Activated CD8-positive, alpha-beta T cell treated with anti-CD3 and anti-CD28 coated beads for 36 hours (primary cell): Measurements from ENCODE around the gene TMEM53. TPM values are rescaled to one million over a fixed set of nuclear protein-coding genes. Genes with fewer than 3 reads are reported as not detected.

Source experiments
- ATAC-seq: fragments of 200-7000 bp; cut with Tn5 transposase; one replicate; pipeline ENCODE4 v1.10.0; 2021; ENCODE audit warnings: mild to moderate bottlenecking, moderate library complexity
- CTCF ChIA-PET: fragments of 350-600 bp; sonication (Branson Sonifier 250); formaldehyde crosslinking; loops from one replicate; lab custom pipeline; 2021; ENCODE audit warnings: antibody characterized with exemption; lab: Charles Lee
- POLR2A ChIA-PET: fragments of 350-600 bp; sonication (Branson Sonifier 250); formaldehyde crosslinking; loops from one replicate; lab custom pipeline; 2021; ENCODE audit warnings: antibody characterized with exemption; lab: Charles Lee
- DNase-seq: peaks from one replicate; pipeline ENCODE4 v3.0.0-alpha.2; 2020
- H3K27ac Mint-ChIP-seq: one replicate; pipeline ENCODE4 v1.8.0; 2021; ENCODE audit warnings: mild to moderate bottlenecking, mixed read lengths
- H3K27me3 Mint-ChIP-seq: one replicate; pipeline ENCODE4 v1.8.0; 2021; ENCODE audit warnings: mixed read lengths
- H3K36me3 Mint-ChIP-seq: one replicate; pipeline ENCODE4 v1.8.0; 2021; ENCODE audit warnings: low read depth, mixed read lengths
- H3K4me1 Mint-ChIP-seq: one replicate; pipeline ENCODE4 v1.8.0; 2021; ENCODE audit warnings: low read depth, mixed read lengths
- H3K4me3 Mint-ChIP-seq: one replicate; pipeline ENCODE4 v1.8.0; 2021; ENCODE audit warnings: mild to moderate bottlenecking, moderate library complexity, mixed read lengths
- H3K9me3 Mint-ChIP-seq: one replicate; pipeline ENCODE4 v1.8.0; 2021; ENCODE audit warnings: mixed read lengths
- intact Hi-C: fragments of 100-400 bp; cut with micrococcal nuclease; formaldehyde crosslinking; loops from one replicate; pipeline ENCODE4 v1.10.0; 2022
- total RNA-seq, 2 experiments: library from RNA; stranded (reverse); gene quantifications; one replicate each; pipeline ENCODE4 v1.2.3, GENCODE V29; 2021
- TF ChIP-seq, protein P1 (sequence below): fragments of 200-600 bp; IDR thresholded peaks from one replicate; pipeline ENCODE4 v1.8.0; 2022; ENCODE audit warnings: antibody characterized with exemption, mild to moderate bottlenecking

Gene TMEM53
- total RNA-seq, 2 experiments from 2014 or later = 2.3 to 3.5 TPM

DNA sequence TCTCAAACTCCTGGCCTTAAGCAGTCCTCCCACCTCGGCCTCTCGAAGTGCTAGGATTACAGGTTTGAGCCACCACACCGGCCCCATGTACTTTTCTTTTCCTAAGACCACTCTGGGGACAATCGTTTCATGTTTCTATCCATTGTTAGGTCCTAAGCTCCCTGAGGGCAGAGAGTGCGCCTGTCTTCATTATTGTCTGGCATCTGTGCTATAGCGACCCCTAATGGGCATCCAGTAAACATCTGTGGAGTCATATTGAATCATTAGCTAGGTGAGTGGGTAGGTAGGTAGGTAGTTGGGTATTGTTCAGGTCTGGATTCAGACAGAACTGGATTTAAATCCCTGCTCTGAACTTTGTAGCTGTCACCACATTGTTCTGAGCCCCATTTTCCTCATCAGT is 66.1 kb downstream of the TMEM53 start:
- intact Hi-C loops = loop anchor here (2.0 kb wide), 1 partner anchor 45 kb away; no protein-coding TSS in a partner anchor
- H3K27me3 Mint-ChIP-seq = no peaks in the 10 kb centered on the region
- ATAC-seq (no peak), DNase-seq (no peak)
- no peak overlapping the region for H3K27ac Mint-ChIP-seq
- POLR2A ChIA-PET = no interaction called here
- H3K4me3 Mint-ChIP-seq = no peak overlapping the region
- H3K4me1 Mint-ChIP-seq = no peaks in the 10 kb centered on the region
- CTCF ChIA-PET = interaction anchor here (0.6 to 6.0 kb wide), 6 partner anchors 11 to 230 kb away, joined by 3 to 69 read pairs (median 9); no protein-coding TSS in a partner anchor
- TF ChIP-seq, protein P1, sequence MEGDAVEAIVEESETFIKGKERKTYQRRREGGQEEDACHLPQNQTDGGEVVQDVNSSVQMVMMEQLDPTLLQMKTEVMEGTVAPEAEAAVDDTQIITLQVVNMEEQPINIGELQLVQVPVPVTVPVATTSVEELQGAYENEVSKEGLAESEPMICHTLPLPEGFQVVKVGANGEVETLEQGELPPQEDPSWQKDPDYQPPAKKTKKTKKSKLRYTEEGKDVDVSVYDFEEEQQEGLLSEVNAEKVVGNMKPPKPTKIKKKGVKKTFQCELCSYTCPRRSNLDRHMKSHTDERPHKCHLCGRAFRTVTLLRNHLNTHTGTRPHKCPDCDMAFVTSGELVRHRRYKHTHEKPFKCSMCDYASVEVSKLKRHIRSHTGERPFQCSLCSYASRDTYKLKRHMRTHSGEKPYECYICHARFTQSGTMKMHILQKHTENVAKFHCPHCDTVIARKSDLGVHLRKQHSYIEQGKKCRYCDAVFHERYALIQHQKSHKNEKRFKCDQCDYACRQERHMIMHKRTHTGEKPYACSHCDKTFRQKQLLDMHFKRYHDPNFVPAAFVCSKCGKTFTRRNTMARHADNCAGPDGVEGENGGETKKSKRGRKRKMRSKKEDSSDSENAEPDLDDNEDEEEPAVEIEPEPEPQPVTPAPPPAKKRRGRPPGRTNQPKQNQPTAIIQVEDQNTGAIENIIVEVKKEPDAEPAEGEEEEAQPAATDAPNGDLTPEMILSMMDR = peak; percentile 31
- H3K36me3 Mint-ChIP-seq = no peaks in the 10 kb centered on the region
- no peaks in the 10 kb centered on the region for H3K9me3 Mint-ChIP-seq

- H3K4me1 Mint-ChIP-seq = no peaks in the 10 kb centered on the region
These were observed 67.5 kb downstream of the TMEM53 start for GRCh38 chr1:44606701-44607281.

GRCh38 chr1:44605914-44606615 is 68.2 kb downstream of the TMEM53 start:
- TF ChIP-seq, protein P1 = no peak
- no peak overlapping the region for H3K4me3 Mint-ChIP-seq
- ATAC-seq (no peak), DNase-seq (no peak)
- H3K27ac Mint-ChIP-seq = no peak overlapping the region
- H3K4me1 Mint-ChIP-seq = no peaks in the 10 kb centered on the region
- ChIA-PET POLR2A (no interaction called here), CTCF (interaction anchor here (6.0 kb wide), 1 partner anchor 9 kb away, joined by 49 read pairs; no protein-coding TSS in a partner anchor)
- no peaks in the 10 kb centered on the region for H3K9me3 Mint-ChIP-seq
- no peaks in the 10 kb centered on the region for H3K27me3 Mint-ChIP-seq
- H3K36me3 Mint-ChIP-seq = no peaks in the 10 kb centered on the region
- intact Hi-C loops = no loop called here

More at GRCh38 chr1:44606701-44607281, 67.5 kb downstream of the TMEM53 start:
- CTCF ChIA-PET = interaction anchor here (6.0 kb wide), 1 partner anchor 9 kb away, joined by 49 read pairs; no protein-coding TSS in a partner anchor
- TF ChIP-seq, protein P1 = no peak
- ATAC-seq (no peak), DNase-seq (no peak)
- POLR2A ChIA-PET = no interaction called here
- intact Hi-C loops = no loop called here
- Mint-ChIP-seq H3K36me3 (no peaks in the 10 kb centered on the region), H3K4me3 (no peak overlapping the region), H3K9me3 (no peaks in the 10 kb centered on the region), H3K27ac (no peak overlapping the region), H3K27me3 (no peaks in the 10 kb centered on the region)

DNA sequence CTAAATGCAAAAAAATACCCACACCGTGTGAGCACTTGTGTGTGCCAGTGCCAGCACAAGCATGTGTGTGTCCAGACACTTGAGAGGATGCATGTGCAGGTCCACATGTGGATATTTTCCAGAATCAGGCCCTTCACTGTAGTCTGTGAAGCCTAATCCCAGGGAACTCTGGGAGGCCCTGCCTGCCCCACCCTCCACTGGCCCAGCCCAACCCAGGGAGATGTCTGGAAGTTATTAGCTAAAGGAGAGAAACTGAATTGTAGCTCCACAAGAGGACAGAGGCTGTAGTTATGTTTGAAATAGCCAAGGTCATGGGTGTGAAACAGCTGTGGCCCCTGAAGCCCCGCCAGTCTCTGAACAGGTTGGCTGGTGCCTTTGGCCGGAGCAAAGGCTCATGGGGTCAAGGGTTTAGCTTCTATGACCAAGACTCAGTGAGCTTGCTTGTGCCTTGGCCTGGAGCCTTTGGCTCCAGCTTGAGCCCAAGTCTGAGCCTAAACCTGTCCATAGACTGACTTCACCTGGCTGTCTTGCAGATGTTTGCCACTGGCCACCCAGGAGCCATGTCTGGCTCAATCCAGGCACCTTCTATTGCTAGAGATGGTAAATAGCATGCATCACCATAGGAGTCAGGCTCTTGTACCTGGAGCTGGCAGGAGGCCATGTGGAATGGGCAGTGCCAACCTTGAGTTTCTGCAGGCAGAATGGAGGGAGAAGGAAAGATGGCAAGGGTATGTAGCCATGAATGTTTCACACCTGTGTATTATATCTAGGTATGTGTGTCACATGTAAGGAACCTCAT is 69.9 kb downstream of the TMEM53 start:
- H3K4me1 Mint-ChIP-seq = no peaks in the 10 kb centered on the region
- TF ChIP-seq, protein P1 = no peak
- ATAC-seq = no peak

More for the DNA sequence above, 69.9 kb downstream of the TMEM53 start:
- Mint-ChIP-seq H3K27ac (no peak overlapping the region), H3K4me3 (no peak overlapping the region), H3K36me3 (no peaks in the 10 kb centered on the region), H3K27me3 (no peaks in the 10 kb centered on the region), H3K9me3 (no peaks in the 10 kb centered on the region)
- ChIA-PET POLR2A (no interaction called here), CTCF (interaction anchor here (1.0 to 2.4 kb wide), 2 partner anchors 9 to 48 kb away, joined by 4 to 9 read pairs; no protein-coding TSS in a partner anchor)
- no peak for DNase-seq
- intact Hi-C loops = no loop called here
